GM12878 (cell line): ENCODE data around the gene DNAJB6. TPM values are rescaled to one million over a fixed set of nuclear protein-coding genes. Genes with fewer than 3 reads are reported as not detected.

Experiments used
- ATAC-seq: fragments of 200-7000 bp; cut with Tn5 transposase; 3 replicates; pipeline ENCODE4 v1.9.1; 2020; ENCODE audit warnings: mild to moderate bottlenecking, moderate library complexity
- BruUV-seq: library from RNA; stranded (reverse); fragments of 400-500 nt; replicated peaks from 2 replicates; lab custom pipeline; 2021; lab: Mats Ljungman, UMichigan
- CTCF ChIA-PET: fragments of 300-600 bp; sonication (Branson Sonifier 250); formaldehyde crosslinking; extraction: SDS; loops from one replicate; lab custom pipeline; 2021; ENCODE audit warnings: inconsistent platforms; lab: Yijun Ruan, JAX
- POLR2A ChIA-PET: fragments of 350-600 bp; formaldehyde crosslinking; extraction: SDS; loops from one replicate; lab custom pipeline; 2021; ENCODE audit warnings: inconsistent platforms; lab: Charles Lee
- RAD21 ChIA-PET: fragments of 300-600 bp; sonication (Branson Sonifier 250); formaldehyde crosslinking; loops from one replicate; lab custom pipeline; 2023; ENCODE audit warnings: antibody characterized with exemption; ENCODE audit not compliant: unreplicated experiment; lab: Charles Lee
- SMC1A ChIA-PET: fragments of 300-600 bp; sonication (Branson Sonifier 250); formaldehyde crosslinking; loops from one replicate; lab custom pipeline; 2023; ENCODE audit not compliant: unreplicated experiment, uncharacterized antibody; lab: Charles Lee
- DNase-seq: peaks from one replicate; pipeline ENCODE4 v3.0.0-alpha.2; 2011; ENCODE audit warnings: low read depth, low spot score
- FAIRE-seq: peaks from 3 replicates; lab custom pipeline; 2011; peaks lifted over from hg19 to GRCh38; lab: Jason Lieb, UNC
- H2AFZ ChIP-seq: 2 replicates; pipeline ENCODE4 v1.6.0; 2011; ENCODE audit warnings: low read depth, low read length, control low read depth; ENCODE audit not compliant: control insufficient read depth
- H3K27ac ChIP-seq: 2 replicates; pipeline ENCODE4 v1.5.1; 2011; ENCODE audit warnings: control low read depth; ENCODE audit not compliant: control insufficient read depth, insufficient read depth
- H3K27me3 ChIP-seq, 2 experiments: replicated peaks in 1 of 2; 2 replicates each; pipeline versions ENCODE4 v1.6.0 to v1.6.1; 2011; ENCODE audit warnings: low read length in 1 of 2; ENCODE audit not compliant: control insufficient read depth in 2 of 2, insufficient read depth in 2 of 2
- H3K36me3 ChIP-seq, 2 experiments: 2 replicates each; pipeline ENCODE4 v1.5.1; 2011; ENCODE audit warnings: low read length in 1 of 2; ENCODE audit not compliant: control insufficient read depth in 2 of 2, insufficient read depth in 2 of 2
- H3K4me1 ChIP-seq: 2 replicates; pipeline ENCODE4 v1.6.1; 2011; ENCODE audit warnings: mild to moderate bottlenecking, low read length, moderate library complexity, mixed read lengths; ENCODE audit not compliant: control insufficient read depth, insufficient read depth
- H3K4me2 ChIP-seq: 2 replicates; pipeline ENCODE4 v1.6.0; 2011; ENCODE audit warnings: control low read depth; ENCODE audit not compliant: control insufficient read depth, insufficient read depth
- H3K4me3 ChIP-seq: fragments of 200-600 bp; sonication (generic); 2 replicates; pipeline ENCODE4 v1.5.1; 2016
- H3K79me2 ChIP-seq: 2 replicates; pipeline ENCODE4 v1.6.0; 2011; ENCODE audit warnings: low read length; ENCODE audit not compliant: control insufficient read depth, insufficient read depth
- H3K9ac ChIP-seq: 2 replicates; pipeline ENCODE4 v1.8.0; 2011; ENCODE audit warnings: low read length, control low read depth, mixed read lengths; ENCODE audit not compliant: control insufficient read depth, insufficient read depth
- H3K9me3 ChIP-seq: replicated peaks from 3 replicates; pipeline ENCODE4 v1.5.1; 2011; ENCODE audit warnings: mild to moderate bottlenecking, low read length; ENCODE audit not compliant: control insufficient read depth, insufficient read depth
- H4K20me1 ChIP-seq: 2 replicates; pipeline ENCODE4 v1.6.0; 2011; ENCODE audit not compliant: control insufficient read depth, insufficient read depth
- ATF7 ChIP-seq: fragments of 450-650 bp; IDR thresholded peaks from 2 replicates; pipeline ENCODE4 v1.6.1; 2016; ENCODE audit warnings: low read depth, mild to moderate bottlenecking
- CHD1 ChIP-seq: IDR thresholded peaks from 2 replicates; pipeline ENCODE4 v1.6.1; 2012; ENCODE audit warnings: low read depth, low read length, improper control_type of control experiment
- E4F1 ChIP-seq: fragments of 450-650 bp; IDR thresholded peaks from 2 replicates; pipeline ENCODE4 v1.6.1; 2018; ENCODE audit warnings: borderline replicate concordance, mild to moderate bottlenecking; ENCODE audit not compliant: partially characterized antibody
- ESRRA ChIP-seq: IDR thresholded peaks from 2 replicates; pipeline ENCODE4 v1.6.1; 2012; ENCODE audit warnings: mild to moderate bottlenecking, low read length, improper control_type of control experiment
- FOS ChIP-seq: IDR thresholded peaks from 3 replicates; pipeline ENCODE4 v1.6.1; 2011; ENCODE audit warnings: borderline replicate concordance; ENCODE audit not compliant: insufficient read length; ENCODE audit errors: extremely low read depth
- MEF2A ChIP-seq: IDR thresholded peaks from 2 replicates; pipeline ENCODE4 v1.6.1; 2011; ENCODE audit warnings: low read depth, mild to moderate bottlenecking, low read length, moderate library complexity; ENCODE audit not compliant: insufficient read depth
- MYC ChIP-seq: IDR thresholded peaks from 2 replicates; pipeline ENCODE4 v1.6.1; 2011; ENCODE audit warnings: mild to moderate bottlenecking, low read length, moderate library complexity, inconsistent platforms; ENCODE audit not compliant: insufficient read depth, insufficient replicate concordance, insufficient read length, severe bottlenecking
- NRF1 ChIP-seq: conservative IDR thresholded peaks from 2 replicates; pipeline ENCODE4 v1.6.1; 2011; ENCODE audit warnings: mild to moderate bottlenecking, low read depth, low read length, improper control_type of control experiment
- SUPT20H ChIP-seq: IDR thresholded peaks from 2 replicates; pipeline ENCODE4 v1.6.1; 2011; ENCODE audit warnings: low read depth, mild to moderate bottlenecking, low read length, moderate library complexity, borderline replicate concordance; ENCODE audit not compliant: control insufficient read depth
- ZNF24 ChIP-seq: fragments of 450-650 bp; IDR thresholded peaks from 2 replicates; pipeline ENCODE4 v1.6.1; 2017; ENCODE audit warnings: antibody characterized with exemption, mild to moderate bottlenecking
- WGBS: methylation state at CpG from one replicate; pipeline ENCODE4 v1.1.6; 2016; ENCODE audit warnings: low lambda C conversion rate; ENCODE audit not compliant: insufficient replicate concordance, insufficient coverage; ENCODE audit errors: missing lambda C conversion rate; 5-methylcytosine and 5-hydroxymethylcytosine counted together
- in situ Hi-C: fragments of 300-500 bp; cut with MboI; formaldehyde crosslinking; loops from 9 replicates; pipeline ENCODE4 v1.14.3; 2018; ENCODE audit warnings: mixed read lengths
- intact Hi-C: fragments of 100-400 bp; cut with micrococcal nuclease; formaldehyde crosslinking; loops from one replicate; pipeline ENCODE4 v1.14.2; 2022; ENCODE audit not compliant: unreplicated experiment
- polyA plus RNA-seq, 11 experiments: library from polyadenylated mRNA; depleted of rRNA in 4 of 11; unstranded in 6 of 11; stranded (reverse) in 5 of 11; fragments of >200 nt; fragmentation: Nextera tagmentation in 4 of 11; fragmentation: Illumina TruSeq in 1 of 11; extraction: Ambion mirVana in 4 of 11; extraction: Trizol in 1 of 11; gene quantifications; 1 replicate in 1 of 11; 2 replicates in 10 of 11; pipeline versions ENCODE4 v1.2.1 to v1.2.3, GENCODE V29; 2011 to 2016; ENCODE audit warnings: inconsistent platforms in 2 of 11, missing spikeins in 2 of 11, low read depth in 1 of 11
- total RNA-seq, 4 experiments: library from RNA; depleted of rRNA in 3 of 4; stranded (reverse); fragments of >200 nt in 3 of 4; fragmentation: Illumina TruSeq in 1 of 4; extraction: Trizol in 1 of 4; gene quantifications; 2 replicates each; pipeline versions ENCODE4 v1.2.1 to v1.2.3, GENCODE V29; 2013 to 2021
- TF ChIP-seq, protein P1 (sequence below): IDR thresholded peaks from 2 replicates; pipeline ENCODE4 v1.6.1; 2011; ENCODE audit warnings: mild to moderate bottlenecking, low read depth, low read length, moderate library complexity; ENCODE audit not compliant: insufficient replicate concordance
- TF ChIP-seq, protein P2 (sequence below): IDR thresholded peaks from 2 replicates; pipeline ENCODE4 v1.6.1; 2011; ENCODE audit warnings: low read depth, low read length, improper control_type of control experiment, borderline replicate concordance
- TF ChIP-seq, protein P3 (sequence below): fragments of 450-650 bp; IDR thresholded peaks from 2 replicates; pipeline ENCODE4 v1.6.1; 2017; ENCODE audit warnings: mild to moderate bottlenecking, low read depth, inconsistent platforms; ENCODE audit not compliant: poor library complexity, severe bottlenecking

Gene DNAJB6
- total and polyA plus RNA-seq, 10 of the 15 experiments (the other 5 are each of a cell fraction or from before 2014, with no cell fraction given) = 34.5 to 117 (median 53.1) TPM

GRCh38 chr7:157461573-157462418, 125.0 kb downstream of the DNAJB6 start (continued):
- no peak for TF ChIP-seq SUPT20H

GRCh38 chr7:157462419-157462771, 125.6 kb downstream of the DNAJB6 start:
- Histone ChIP-seq H3K4me1 (no peaks in the 10 kb centered on the region), H3K27me3 (no peaks in the 10 kb centered on the region; a peak in 1 of 4 replicates), H3K4me3 (no peak overlapping the region), H3K9me3 (no peaks in the 10 kb centered on the region), H3K79me2 (no peaks in the 10 kb centered on the region), H3K27ac (no peak overlapping the region), H2AFZ (no peak overlapping the region), H3K36me3 (no peaks in the 10 kb centered on the region), H3K9ac (no peak overlapping the region), H4K20me1 (no peaks in the 10 kb centered on the region), H3K4me2 (no peak overlapping the region)
- ChIA-PET RAD21 (no interaction called here), POLR2A (no interaction called here), CTCF (no interaction called here), SMC1A (no interaction called here)
- no peak for DNase-seq
- ATAC-seq = no peak
- intact Hi-C loops (no loop called here), in situ Hi-C loops (no loop called here)
- WGBS = 59% methylated on average over 19 of the region's 20 CpGs
- no peak for TF ChIP-seq E4F1
- no peak for TF ChIP-seq MYC
- TF ChIP-seq FOS = no peak
- TF ChIP-seq MEF2A = no peak
- no peak for TF ChIP-seq CHD1
- no peak for TF ChIP-seq NRF1
- TF ChIP-seq ESRRA = no peak
- TF ChIP-seq ZNF24 = no peak
- TF ChIP-seq, protein P1, sequence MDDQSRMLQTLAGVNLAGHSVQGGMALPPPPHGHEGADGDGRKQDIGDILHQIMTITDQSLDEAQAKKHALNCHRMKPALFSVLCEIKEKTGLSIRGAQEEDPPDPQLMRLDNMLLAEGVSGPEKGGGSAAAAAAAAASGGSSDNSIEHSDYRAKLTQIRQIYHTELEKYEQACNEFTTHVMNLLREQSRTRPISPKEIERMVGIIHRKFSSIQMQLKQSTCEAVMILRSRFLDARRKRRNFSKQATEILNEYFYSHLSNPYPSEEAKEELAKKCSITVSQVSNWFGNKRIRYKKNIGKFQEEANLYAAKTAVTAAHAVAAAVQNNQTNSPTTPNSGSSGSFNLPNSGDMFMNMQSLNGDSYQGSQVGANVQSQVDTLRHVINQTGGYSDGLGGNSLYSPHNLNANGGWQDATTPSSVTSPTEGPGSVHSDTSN = no peak
- TF ChIP-seq, protein P2, sequence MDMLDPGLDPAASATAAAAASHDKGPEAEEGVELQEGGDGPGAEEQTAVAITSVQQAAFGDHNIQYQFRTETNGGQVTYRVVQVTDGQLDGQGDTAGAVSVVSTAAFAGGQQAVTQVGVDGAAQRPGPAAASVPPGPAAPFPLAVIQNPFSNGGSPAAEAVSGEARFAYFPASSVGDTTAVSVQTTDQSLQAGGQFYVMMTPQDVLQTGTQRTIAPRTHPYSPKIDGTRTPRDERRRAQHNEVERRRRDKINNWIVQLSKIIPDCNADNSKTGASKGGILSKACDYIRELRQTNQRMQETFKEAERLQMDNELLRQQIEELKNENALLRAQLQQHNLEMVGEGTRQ = no peak
- no peak for TF ChIP-seq ATF7
- TF ChIP-seq, protein P3, sequence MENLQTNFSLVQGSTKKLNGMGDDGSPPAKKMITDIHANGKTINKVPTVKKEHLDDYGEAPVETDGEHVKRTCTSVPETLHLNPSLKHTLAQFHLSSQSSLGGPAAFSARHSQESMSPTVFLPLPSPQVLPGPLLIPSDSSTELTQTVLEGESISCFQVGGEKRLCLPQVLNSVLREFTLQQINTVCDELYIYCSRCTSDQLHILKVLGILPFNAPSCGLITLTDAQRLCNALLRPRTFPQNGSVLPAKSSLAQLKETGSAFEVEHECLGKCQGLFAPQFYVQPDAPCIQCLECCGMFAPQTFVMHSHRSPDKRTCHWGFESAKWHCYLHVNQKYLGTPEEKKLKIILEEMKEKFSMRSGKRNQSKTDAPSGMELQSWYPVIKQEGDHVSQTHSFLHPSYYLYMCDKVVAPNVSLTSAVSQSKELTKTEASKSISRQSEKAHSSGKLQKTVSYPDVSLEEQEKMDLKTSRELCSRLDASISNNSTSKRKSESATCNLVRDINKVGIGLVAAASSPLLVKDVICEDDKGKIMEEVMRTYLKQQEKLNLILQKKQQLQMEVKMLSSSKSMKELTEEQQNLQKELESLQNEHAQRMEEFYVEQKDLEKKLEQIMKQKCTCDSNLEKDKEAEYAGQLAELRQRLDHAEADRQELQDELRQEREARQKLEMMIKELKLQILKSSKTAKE = no peak
- no TSS peak for BruUV-seq
- no peak for FAIRE-seq
